Thymus (tissue), 11 donors: ENCODE data around the gene CERS1. TPM values are rescaled to one million over a fixed set of nuclear protein-coding genes. Genes with fewer than 3 reads are reported as not detected.

Experiments
- DNase-seq, 9 donors: peaks; one replicate each; pipeline ENCODE4 v3.0.0-alpha.2; 2013; ENCODE audit warnings: low spot score in 9 of 9, low read depth in 6 of 9, missing footprints in 1 of 9
- H3K27ac ChIP-seq, 2 donors: one replicate each; pipeline ENCODE4 v1.5.1; 2013; ENCODE audit warnings: control low read depth in 1 of 2, low read depth in 1 of 2, low read length in 1 of 2, mild to moderate bottlenecking in 1 of 2, moderate library complexity in 1 of 2
- H3K27me3 ChIP-seq, 2 donors: one replicate each; pipeline ENCODE4 v1.5.1; 2013; ENCODE audit warnings: low read length in 1 of 2; ENCODE audit not compliant: control insufficient read depth in 2 of 2, insufficient read depth in 1 of 2
- H3K36me3 ChIP-seq, 2 donors: one replicate each; pipeline ENCODE4 v1.5.1; 2013; ENCODE audit warnings: low read length in 1 of 2, mild to moderate bottlenecking in 1 of 2, moderate library complexity in 1 of 2; ENCODE audit not compliant: control insufficient read depth in 2 of 2, insufficient read depth in 2 of 2
- H3K4me1 ChIP-seq, 2 donors: one replicate each; pipeline ENCODE4 v1.5.1; 2013; ENCODE audit warnings: low read length in 2 of 2; ENCODE audit not compliant: control insufficient read depth in 2 of 2, insufficient read depth in 2 of 2
- H3K4me3 ChIP-seq, 2 donors: one replicate each; pipeline ENCODE4 v1.5.1; 2013; ENCODE audit warnings: low read length in 2 of 2, control low read depth in 1 of 2, mild to moderate bottlenecking in 1 of 2
- H3K9me3 ChIP-seq, 2 donors: one replicate each; pipeline ENCODE4 v1.5.1; 2013; ENCODE audit warnings: low read length in 1 of 2, mild to moderate bottlenecking in 1 of 2; ENCODE audit not compliant: control insufficient read depth in 2 of 2, insufficient read depth in 1 of 2
- WGBS: extraction: QIAGEN DNeasy Blood & Tissue Kit; methylation state at CpG from one replicate; pipeline ENCODE4 v1.1.7; 2013; 5-methylcytosine and 5-hydroxymethylcytosine counted together
- polyA plus RNA-seq: library from polyadenylated mRNA; stranded (reverse); fragments of 200-250 nt; gene quantifications from one replicate; pipeline ENCODE4 v1.2.3, GENCODE V29; 2013
- total RNA-seq: library from RNA; stranded (reverse); fragments of 120-200 nt; gene quantifications from one replicate; pipeline ENCODE4 v1.2.4, GENCODE V29; 2013
- donor health status: healthy.

Gene CERS1
- total and polyA plus RNA-seq, 2 donors: 0.28 to 0.41 TPM

- DNase-seq: no peak
- H3K27me3 ChIP-seq: no peaks in the 10 kb centered on the region
- H3K9me3 ChIP-seq: peaks cover 0 to 3% of the 10 kb centered on the region in 2 donors
- WGBS: 95% methylated on average over 24 of the region's 24 CpGs
- peaks cover 59 to 66% of the 10 kb centered on the region in 2 donors for H3K36me3 ChIP-seq
- H3K4me1 ChIP-seq: peaks cover 4 to 46% of the 10 kb centered on the region in 2 donors
- peak overlapping the region; percentile 12 to 38 for H3K27ac ChIP-seq
- no peak overlapping the region for H3K4me3 ChIP-seq
Observed at GRCh38 chr19:18847549-18848463, 48.2 kb downstream of the CERS1 start.

GRCh38 chr19:18846862-18847548 lies 49.0 kb downstream of the CERS1 start:
- no peak overlapping the region for H3K27ac ChIP-seq
- H3K4me1 ChIP-seq: peaks cover 4 to 49% of the 10 kb centered on the region in 2 donors

GRCh38 chr19:18845961-18846360 lies 50.0 kb downstream of the CERS1 start:
- Histone ChIP-seq H3K36me3 (peaks cover 42 to 58% of the 10 kb centered on the region in 2 donors), H3K4me3 (no peak overlapping the region), H3K9me3 (peaks cover 0 to 3% of the 10 kb centered on the region in 2 donors), H3K27ac (no peak overlapping the region), H3K4me1 (peaks cover 4 to 45% of the 10 kb centered on the region in 2 donors), H3K27me3 (no peaks in the 10 kb centered on the region)
- WGBS: 96% methylated on average over 12 of the region's 12 CpGs
- DNase-seq: no peak

More at GRCh38 chr19:18846862-18847548, 49.0 kb downstream of the CERS1 start:
- Histone ChIP-seq H3K36me3 (peaks cover 51 to 63% of the 10 kb centered on the region in 2 donors), H3K4me3 (no peak overlapping the region), H3K9me3 (peaks cover 0 to 3% of the 10 kb centered on the region in 2 donors), H3K27me3 (no peaks in the 10 kb centered on the region)
- WGBS: 79% methylated on average over 19 of the region's 19 CpGs
- peak in 5 of 9 donors; percentile 50 to 74 (median 55) for DNase-seq

- DNase-seq: no peak
- peaks cover 4 to 37% of the 10 kb centered on the region in 2 donors for H3K4me1 ChIP-seq
- no peak overlapping the region for H3K4me3 ChIP-seq
- H3K27me3 ChIP-seq: no peaks in the 10 kb centered on the region
- H3K36me3 ChIP-seq: peaks cover 39 to 57% of the 10 kb centered on the region in 2 donors
- H3K9me3 ChIP-seq: peaks cover 0 to 3% of the 10 kb centered on the region in 2 donors
- no peak overlapping the region for H3K27ac ChIP-seq
- 98% methylated on average over 8 of the region's 8 CpGs for WGBS
Observed at GRCh38 chr19:18844806-18845329, 51.1 kb downstream of the CERS1 start.

- H3K4me3 ChIP-seq: no peak overlapping the region
- H3K4me1 ChIP-seq: peaks cover 6 to 28% of the 10 kb centered on the region in 2 donors
- WGBS: 71% methylated on average over 7 of the region's 7 CpGs
- H3K27ac ChIP-seq: no peak overlapping the region
- H3K9me3 ChIP-seq: peaks cover 0 to 3% of the 10 kb centered on the region in 2 donors
- H3K27me3 ChIP-seq: no peaks in the 10 kb centered on the region
- peaks cover 39 to 52% of the 10 kb centered on the region in 2 donors for H3K36me3 ChIP-seq
- DNase-seq: no peak
Observed at GRCh38 chr19:18843960-18844359, 52.0 kb downstream of the CERS1 start.

- 89% methylated on average over 7 of the region's 7 CpGs for WGBS
- H3K4me1 ChIP-seq: peaks cover 6 to 18% of the 10 kb centered on the region in 2 donors
Observed at GRCh38 chr19:18842166-18842565, 53.8 kb downstream of the CERS1 start.

GRCh38 chr19:18841400-18841799 lies 54.6 kb downstream of the CERS1 start:
- Histone ChIP-seq H3K36me3 (peaks cover 32 to 44% of the 10 kb centered on the region in 2 donors), H3K4me3 (no peak overlapping the region), H3K27me3 (no peaks in the 10 kb centered on the region), H3K4me1 (peaks cover 6 to 18% of the 10 kb centered on the region in 2 donors), H3K9me3 (peaks cover 0 to 3% of the 10 kb centered on the region in 2 donors), H3K27ac (no peak overlapping the region)
- DNase-seq: no peak
- WGBS: 96% methylated on average over 15 of the region's 15 CpGs

More at GRCh38 chr19:18842166-18842565, 53.8 kb downstream of the CERS1 start:
- peaks cover 0 to 3% of the 10 kb centered on the region in 2 donors for H3K9me3 ChIP-seq
- no peak for DNase-seq
- peaks cover 32 to 44% of the 10 kb centered on the region in 2 donors for H3K36me3 ChIP-seq
- H3K27ac ChIP-seq: no peak overlapping the region
- no peak overlapping the region for H3K4me3 ChIP-seq
- no peaks in the 10 kb centered on the region for H3K27me3 ChIP-seq

- peaks cover 0 to 3% of the 10 kb centered on the region in 2 donors for H3K9me3 ChIP-seq
- no peak overlapping the region for H3K27ac ChIP-seq
- no peaks in the 10 kb centered on the region for H3K27me3 ChIP-seq
- no peak for DNase-seq
- no peak overlapping the region for H3K4me3 ChIP-seq
- H3K36me3 ChIP-seq: peaks cover 35 to 42% of the 10 kb centered on the region in 2 donors
- WGBS: 95% methylated on average over 26 of the region's 26 CpGs
- H3K4me1 ChIP-seq: peaks cover 6 to 20% of the 10 kb centered on the region in 2 donors
Observed at GRCh38 chr19:18840288-18841267, 55.4 kb downstream of the CERS1 start.
